Osteocyte (in vitro differentiated cells): Measurements from ENCODE around the gene TOP1. TPM values are rescaled to one million over a fixed set of nuclear protein-coding genes. Genes with fewer than 3 reads are reported as not detected.

ENCODE experiments used
- DNase-seq: peaks from one replicate; pipeline ENCODE4 v3.0.0; 2021; ENCODE audit warnings: mixed read lengths; ENCODE audit not compliant: unreplicated experiment; ENCODE audit errors: extremely low spot score
- H3K27ac Mint-ChIP-seq: one replicate; pipeline ENCODE4 v1.8.0; 2021; ENCODE audit warnings: mild to moderate bottlenecking, mixed read lengths; ENCODE audit not compliant: unreplicated experiment
- H3K27me3 Mint-ChIP-seq: one replicate; pipeline ENCODE4 v1.8.0; 2021; ENCODE audit warnings: mixed read lengths; ENCODE audit not compliant: unreplicated experiment
- H3K36me3 Mint-ChIP-seq: one replicate; pipeline ENCODE4 v1.8.0; 2021; ENCODE audit warnings: mixed read lengths; ENCODE audit not compliant: unreplicated experiment
- H3K4me1 Mint-ChIP-seq: one replicate; pipeline ENCODE4 v1.8.0; 2021; ENCODE audit warnings: mixed read lengths; ENCODE audit not compliant: unreplicated experiment
- H3K4me3 Mint-ChIP-seq: one replicate; pipeline ENCODE4 v1.8.0; 2021; ENCODE audit warnings: mild to moderate bottlenecking, moderate library complexity, mixed read lengths; ENCODE audit not compliant: unreplicated experiment
- H3K9me3 Mint-ChIP-seq: one replicate; pipeline ENCODE4 v1.8.0; 2021; ENCODE audit warnings: mixed read lengths; ENCODE audit not compliant: unreplicated experiment
- total RNA-seq: library from RNA; stranded (reverse); gene quantifications from 2 replicates; pipeline ENCODE4 v1.2.1, GENCODE V29; 2021
- TF ChIP-seq, protein P1 (sequence below): fragments of 200-600 bp; sonication (generic); IDR thresholded peaks from 2 replicates; pipeline ENCODE4 v1.5.0; 2021; ENCODE audit warnings: antibody characterized with exemption, mild to moderate bottlenecking, moderate library complexity

Gene TOP1
- total RNA-seq, 1 donor from 2014 or later = 51.1 TPM

DNA sequence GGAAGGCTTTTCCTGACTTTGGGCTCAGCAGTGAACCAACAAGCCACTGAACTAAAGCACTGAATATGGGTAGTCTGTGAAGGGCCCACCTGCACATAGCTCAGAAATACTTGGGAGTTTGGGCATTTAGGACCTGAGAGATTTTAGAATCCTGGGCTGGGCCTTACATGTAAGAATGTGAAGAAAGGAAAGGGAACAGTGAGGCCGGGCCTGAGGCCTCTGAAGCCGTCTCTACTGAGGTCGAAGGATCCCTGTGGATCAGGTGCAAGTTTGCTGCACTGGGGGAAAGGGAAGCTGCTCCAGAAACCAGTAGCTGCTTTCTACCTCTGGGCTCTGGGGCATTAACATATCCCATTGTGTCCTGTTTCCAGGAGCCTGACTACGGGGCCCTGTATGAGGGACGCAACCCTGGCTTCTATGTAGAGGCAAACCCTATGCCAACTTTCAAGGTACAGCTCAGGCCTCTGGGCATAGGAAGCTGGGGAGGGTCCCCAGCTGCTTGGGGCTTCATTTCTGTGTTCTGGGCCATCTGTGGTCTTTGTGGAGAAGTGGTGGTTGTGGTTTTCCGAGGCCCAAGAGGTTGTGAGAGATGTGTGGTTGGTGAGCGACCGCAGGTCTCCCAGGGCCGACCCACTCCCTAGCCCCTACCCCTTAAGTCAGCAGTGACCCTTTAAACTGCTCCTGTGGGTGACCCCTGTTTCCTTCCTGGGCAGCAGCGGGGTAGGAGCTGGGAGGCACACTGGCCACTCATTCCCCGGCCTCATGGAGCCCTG, 139.0 kb downstream of the TOP1 start:
- no peaks in the 10 kb centered on the region for H3K4me1 Mint-ChIP-seq
- TF ChIP-seq, protein P1, sequence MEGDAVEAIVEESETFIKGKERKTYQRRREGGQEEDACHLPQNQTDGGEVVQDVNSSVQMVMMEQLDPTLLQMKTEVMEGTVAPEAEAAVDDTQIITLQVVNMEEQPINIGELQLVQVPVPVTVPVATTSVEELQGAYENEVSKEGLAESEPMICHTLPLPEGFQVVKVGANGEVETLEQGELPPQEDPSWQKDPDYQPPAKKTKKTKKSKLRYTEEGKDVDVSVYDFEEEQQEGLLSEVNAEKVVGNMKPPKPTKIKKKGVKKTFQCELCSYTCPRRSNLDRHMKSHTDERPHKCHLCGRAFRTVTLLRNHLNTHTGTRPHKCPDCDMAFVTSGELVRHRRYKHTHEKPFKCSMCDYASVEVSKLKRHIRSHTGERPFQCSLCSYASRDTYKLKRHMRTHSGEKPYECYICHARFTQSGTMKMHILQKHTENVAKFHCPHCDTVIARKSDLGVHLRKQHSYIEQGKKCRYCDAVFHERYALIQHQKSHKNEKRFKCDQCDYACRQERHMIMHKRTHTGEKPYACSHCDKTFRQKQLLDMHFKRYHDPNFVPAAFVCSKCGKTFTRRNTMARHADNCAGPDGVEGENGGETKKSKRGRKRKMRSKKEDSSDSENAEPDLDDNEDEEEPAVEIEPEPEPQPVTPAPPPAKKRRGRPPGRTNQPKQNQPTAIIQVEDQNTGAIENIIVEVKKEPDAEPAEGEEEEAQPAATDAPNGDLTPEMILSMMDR = no peak
- DNase-seq = no peak
- no peaks in the 10 kb centered on the region for H3K27me3 Mint-ChIP-seq
- peak overlapping the region; percentile 1 for H3K27ac Mint-ChIP-seq
- peaks cover 63% of the 10 kb centered on the region for H3K36me3 Mint-ChIP-seq
- H3K4me3 Mint-ChIP-seq = no peak overlapping the region
- no peaks in the 10 kb centered on the region for H3K9me3 Mint-ChIP-seq

- Mint-ChIP-seq H3K27ac (no peak overlapping the region), H3K36me3 (peaks cover 55% of the 10 kb centered on the region), H3K4me3 (no peak overlapping the region), H3K9me3 (no peaks in the 10 kb centered on the region), H3K4me1 (peaks cover 4% of the 10 kb centered on the region), H3K27me3 (no peaks in the 10 kb centered on the region)
- DNase-seq = no peak
- TF ChIP-seq, protein P1 = no peak
Measured at GRCh38 chr20:41168281-41169161, 139.9 kb downstream of the TOP1 start.

DNA sequence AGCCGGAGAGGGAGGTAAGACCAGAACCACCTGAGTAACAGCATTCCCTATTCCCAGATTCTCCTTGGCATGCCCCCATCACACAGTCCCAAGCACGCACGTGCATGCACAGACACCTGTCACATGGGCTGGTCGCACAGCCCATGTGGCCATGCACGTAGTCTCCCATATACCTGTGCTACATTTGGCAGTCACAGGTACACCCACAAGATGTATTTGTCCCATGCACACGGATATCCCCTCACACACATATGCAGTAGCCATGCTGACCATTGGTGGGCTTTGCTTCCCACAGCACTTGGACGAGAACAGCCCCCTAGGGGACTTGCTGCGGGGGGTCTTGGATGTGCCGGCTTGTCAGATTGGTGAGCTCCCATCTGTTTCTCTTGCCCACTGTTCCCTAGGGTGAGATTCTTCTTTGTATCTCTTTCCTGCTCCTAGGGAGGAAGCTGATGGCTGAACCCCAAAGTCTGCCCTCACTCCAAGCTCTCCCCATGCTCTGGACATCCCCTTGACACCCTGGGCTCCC, 140.6 kb downstream of the TOP1 start:
- Mint-ChIP-seq H3K36me3 (peaks cover 50% of the 10 kb centered on the region), H3K27me3 (no peaks in the 10 kb centered on the region), H3K4me3 (no peak overlapping the region), H3K27ac (no peak overlapping the region), H3K9me3 (no peaks in the 10 kb centered on the region), H3K4me1 (peaks cover 11% of the 10 kb centered on the region)
- DNase-seq = no peak
- TF ChIP-seq, protein P1 = no peak

GRCh38 chr20:41169791-41170351, 141.2 kb downstream of the TOP1 start:
- Mint-ChIP-seq H3K4me1 (peaks cover 18% of the 10 kb centered on the region), H3K36me3 (peaks cover 49% of the 10 kb centered on the region), H3K27me3 (no peaks in the 10 kb centered on the region), H3K4me3 (no peak overlapping the region), H3K9me3 (no peaks in the 10 kb centered on the region), H3K27ac (no peak overlapping the region)
- TF ChIP-seq, protein P1 = no peak
- DNase-seq = no peak
